Activated CD4-positive, alpha-beta T cell treated with anti-CD3 and anti-CD28 coated beads, Interleukin-2, amount 50 U/mL, for 48 hours (primary cell): Measurements from ENCODE around the gene RFC5.

Experiments used
- DNase-seq, 2 experiments: peaks; one replicate each; pipeline ENCODE4 v3.0.0-alpha.2; 2020

The RFC5 gene, protein sequence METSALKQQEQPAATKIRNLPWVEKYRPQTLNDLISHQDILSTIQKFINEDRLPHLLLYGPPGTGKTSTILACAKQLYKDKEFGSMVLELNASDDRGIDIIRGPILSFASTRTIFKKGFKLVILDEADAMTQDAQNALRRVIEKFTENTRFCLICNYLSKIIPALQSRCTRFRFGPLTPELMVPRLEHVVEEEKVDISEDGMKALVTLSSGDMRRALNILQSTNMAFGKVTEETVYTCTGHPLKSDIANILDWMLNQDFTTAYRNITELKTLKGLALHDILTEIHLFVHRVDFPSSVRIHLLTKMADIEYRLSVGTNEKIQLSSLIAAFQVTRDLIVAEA

DNA sequence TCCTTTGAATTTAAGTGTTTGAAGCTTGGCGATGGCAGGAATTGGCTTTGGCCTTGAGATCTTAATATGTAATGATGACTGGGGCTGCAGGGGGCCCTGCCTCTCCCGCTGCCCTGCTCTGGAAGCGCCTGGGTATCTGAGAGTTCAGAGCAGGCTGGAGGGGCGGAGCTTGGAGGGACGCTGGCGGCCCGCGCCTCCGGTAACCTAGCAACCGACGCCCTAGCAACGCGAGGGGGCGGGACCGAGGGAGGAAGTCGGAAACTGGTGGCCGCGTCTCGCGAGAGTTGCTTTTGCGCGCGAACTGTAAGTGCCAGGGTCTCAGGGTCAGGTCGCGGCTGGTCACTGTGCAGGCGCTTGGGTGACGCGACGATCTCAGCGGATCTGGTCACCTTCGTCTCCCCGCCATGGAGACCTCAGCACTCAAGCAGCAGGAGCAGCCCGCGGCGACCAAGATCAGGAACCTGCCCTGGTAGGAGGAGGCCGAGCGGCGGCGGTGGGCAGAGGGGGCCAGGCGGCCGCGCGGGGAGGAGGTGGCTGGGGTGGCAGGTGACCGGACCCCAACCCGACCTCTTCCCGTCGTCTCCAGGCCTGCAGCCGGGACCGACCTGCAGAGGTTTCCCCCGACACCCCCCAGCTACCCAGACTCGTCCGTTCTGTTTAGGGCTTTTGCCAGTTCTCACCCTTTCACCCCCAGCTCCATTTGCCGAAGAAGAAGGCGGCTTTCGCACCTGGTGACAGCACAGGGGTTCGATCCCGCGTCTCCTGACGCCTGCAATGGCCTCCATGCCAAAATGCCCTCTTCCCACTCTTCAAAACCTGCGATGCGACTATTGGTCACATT lies at the start of gene RFC5:
TSS of gene RFC5 (plus strand) at position 280 of the 841 bp plus-strand sequence. CDS start at position 405, 125 bp downstream.
- DNase-seq = peak; percentile 98

DNA sequence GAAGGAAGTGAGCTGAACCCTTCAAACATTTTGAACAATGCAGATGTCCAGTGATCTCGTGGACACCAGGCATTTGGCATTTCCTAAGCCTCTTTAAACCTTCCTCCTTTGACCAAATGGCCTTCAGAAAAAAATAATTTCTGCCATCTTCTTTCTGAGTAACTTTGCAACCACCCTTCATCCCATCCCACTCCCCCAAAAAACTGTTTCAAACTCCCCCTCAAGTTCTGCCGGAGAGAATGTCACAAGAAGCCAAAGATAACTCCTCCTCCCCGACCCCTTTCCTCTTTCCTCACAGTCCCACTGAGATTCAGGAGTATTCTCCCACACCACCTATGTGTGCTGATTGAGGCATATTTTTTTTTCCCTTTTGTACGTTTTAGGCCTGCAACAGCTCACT lies 49.5 kb upstream of the RFC5 start:
- DNase-seq = no peak

DNA sequence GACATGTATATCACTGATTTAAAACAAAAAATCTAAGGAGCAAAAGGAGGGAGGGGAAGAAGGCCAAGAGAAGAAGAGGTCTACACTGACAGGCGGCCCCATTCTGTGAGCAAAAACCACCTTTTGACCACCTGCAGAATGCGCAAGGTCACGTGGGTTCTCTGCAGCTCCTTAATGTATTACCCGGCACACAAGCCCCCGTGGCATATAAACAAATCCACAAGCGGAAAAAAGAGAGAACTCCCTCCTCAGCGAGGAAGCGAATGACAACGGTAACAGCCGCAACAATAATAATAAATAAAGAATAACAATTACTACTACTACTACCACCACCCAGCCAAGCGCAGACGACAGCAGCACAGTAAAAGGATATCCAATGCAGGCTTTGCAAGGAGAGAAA lies 49.0 kb upstream of the RFC5 start:
- DNase-seq = no peak

DNA sequence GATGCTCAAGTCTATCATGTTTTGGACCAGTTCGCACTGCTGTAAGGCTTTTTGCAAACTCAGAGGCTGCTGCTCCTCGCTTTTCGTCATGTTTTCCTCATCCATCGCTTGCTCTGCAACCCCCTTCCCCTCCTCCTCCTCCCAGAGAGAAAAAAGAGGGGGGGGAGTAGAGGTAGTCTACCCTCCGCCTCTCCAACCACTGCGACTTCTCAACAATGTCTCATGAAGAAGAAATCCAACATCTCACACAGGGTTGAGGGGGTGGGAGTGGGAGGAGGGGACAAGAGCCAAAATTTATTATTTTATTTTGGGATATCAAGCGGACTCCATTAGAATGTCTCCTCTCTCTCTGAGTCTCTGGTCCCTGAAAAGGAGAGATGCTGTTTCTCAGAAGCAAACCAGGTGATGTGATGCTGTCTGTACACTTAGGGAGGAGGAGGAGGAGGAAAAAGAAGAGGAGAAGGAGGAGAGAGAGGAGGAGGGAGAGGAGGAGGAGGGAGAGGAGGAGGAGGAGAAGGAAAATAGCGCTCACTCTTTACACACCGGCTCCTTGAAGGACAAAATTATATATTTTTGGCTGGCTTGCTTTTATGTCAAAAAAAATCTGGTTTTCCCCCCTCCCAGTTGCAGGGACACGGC lies 48.2 kb upstream of the RFC5 start:
- DNase-seq = no peak

DNA sequence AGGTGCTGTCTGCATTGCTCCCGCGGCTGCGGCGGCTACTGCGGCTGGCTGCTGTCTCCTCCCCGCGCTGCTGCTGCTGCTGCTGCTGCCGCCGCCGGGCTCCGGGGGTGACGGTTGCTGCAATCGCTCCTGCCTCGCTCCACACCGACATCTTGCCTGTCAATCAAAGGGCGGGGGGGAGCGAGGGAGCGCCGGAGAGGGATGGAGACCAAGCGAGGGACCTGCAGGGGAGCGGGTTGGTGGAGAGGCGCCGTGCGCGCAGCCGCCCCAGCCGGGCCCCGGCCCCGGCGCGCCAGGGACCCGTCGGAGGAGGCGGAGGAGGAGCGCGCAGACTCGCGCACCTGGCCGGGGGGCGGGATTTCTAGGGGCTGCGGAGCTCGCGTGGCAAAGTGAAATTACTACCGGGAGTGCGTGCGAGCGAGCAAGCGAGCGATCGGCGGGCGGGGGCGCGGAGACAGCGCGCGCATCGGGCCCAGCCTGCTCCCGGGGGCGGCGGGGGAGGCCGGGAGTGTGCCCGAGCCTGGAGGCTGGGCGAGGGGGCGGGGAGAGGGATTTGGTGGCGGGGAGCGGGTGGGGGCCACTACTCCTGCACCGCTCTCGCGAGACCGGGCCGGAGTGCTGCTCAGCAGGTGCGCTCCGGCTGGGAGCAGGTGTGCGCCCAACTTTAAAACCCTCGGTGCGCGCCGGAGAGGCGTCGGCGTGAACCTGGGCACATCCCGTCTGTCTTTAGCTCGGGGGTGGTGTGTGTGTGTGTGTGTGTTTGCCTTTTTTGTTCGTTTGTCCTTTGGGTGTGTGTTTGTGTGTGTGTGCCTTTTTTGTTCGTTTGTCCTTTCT lies 47.5 kb upstream of the RFC5 start, which contains the start of gene KSR2:
TSS of gene KSR2 (minus strand) at position 165 of the 834 bp plus-strand sequence. CDS start 735 bp downstream, outside the sequence.
- DNase-seq = peak; percentile 59 to 63

DNA sequence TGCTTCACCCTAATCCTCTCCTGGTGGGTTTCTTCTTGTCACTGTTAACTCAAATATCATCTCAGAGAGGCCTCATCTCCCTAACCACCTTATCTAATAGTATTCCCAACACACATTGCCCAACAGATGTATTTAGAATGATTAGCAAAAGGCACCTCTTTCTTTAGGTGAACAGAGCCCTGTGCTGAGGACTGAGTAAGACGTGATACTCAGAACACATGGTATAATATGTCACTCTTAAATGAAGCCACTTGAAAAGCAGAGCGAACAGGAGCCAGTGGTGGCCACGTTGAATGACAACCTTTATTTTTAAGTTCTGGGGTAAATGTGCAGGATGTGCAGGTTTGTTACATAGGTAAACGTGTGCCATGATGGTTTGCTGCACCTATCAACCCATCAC lies 46.2 kb upstream of the RFC5 start:
- DNase-seq = no peak

DNA sequence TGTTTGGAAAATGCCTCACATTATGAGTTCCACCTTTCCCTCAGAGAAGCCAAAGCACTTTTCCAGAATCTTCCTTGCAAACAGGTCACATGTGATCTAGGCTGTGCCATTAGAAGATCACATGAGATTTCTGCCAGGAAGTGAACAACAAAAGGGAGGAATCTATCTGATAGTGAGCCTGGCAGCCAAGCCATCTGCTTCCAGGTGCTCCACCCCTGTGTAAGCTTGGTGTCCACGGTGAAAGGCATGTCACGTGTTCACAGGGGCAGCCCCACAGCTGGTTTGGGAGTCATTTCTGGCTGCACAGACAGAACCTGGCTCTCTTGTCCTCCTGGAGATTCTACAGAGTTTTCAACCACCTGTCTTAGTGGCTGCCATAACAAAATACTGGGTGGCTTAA lies 44.2 kb upstream of the RFC5 start:
- DNase-seq = no peak

DNA sequence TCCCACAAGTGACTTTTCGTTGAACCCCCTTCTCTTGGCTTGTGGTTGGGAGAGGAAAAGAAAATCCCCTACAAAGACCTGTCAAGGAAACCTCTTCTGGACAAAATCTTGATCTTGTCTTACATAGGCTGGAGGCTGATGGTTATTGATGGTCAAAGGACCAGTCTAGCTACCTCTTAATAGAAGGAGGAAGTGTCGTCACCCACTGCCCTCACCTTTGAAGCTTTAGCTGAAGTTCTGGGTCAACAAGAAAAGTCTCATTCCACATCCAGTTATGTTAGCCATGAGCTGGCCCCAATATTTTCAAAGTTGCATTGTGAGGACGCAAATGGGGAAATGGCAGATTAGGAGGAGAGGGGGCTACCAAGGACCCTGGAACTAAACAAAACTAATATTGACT lies 41.5 kb upstream of the RFC5 start:
- no peak for DNase-seq

DNA sequence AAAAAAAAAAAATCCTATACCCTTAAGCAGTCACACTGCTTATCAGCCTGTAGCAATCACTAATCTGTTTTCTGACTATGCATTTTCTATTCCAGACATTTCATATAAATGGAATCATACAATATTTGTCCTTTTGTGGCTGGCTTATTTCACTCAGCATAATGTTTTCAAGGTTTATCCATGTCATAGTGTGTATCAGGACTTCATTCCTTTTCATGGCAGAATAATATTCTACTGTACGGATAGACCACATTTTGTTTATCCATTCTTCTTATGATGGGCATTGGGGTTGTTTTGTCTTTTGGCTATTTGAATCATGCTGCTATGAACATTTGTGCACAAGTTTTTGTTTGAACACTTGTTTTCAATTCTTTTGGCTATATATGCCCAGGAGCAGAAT lies 39.1 kb upstream of the RFC5 start:
- DNase-seq = no peak

DNA sequence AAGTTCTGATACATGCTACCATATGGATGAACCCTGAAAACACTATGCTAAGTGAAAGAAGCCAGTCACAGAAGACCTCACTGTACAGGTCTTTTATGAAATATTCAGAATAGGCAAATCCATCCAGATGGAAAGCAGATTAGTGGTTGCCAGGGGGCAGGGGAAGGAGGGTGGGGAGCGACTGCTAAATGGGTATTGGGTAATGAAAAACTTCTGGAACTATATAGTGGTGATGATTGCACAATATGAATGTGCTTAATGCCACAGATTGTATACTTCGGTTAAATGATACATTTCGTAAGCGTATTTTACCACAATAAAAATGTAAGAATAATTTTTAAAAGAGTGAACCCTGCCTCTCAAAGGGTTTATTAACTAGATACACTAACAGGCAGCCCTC lies 35.9 kb upstream of the RFC5 start:
- DNase-seq = no peak

DNA sequence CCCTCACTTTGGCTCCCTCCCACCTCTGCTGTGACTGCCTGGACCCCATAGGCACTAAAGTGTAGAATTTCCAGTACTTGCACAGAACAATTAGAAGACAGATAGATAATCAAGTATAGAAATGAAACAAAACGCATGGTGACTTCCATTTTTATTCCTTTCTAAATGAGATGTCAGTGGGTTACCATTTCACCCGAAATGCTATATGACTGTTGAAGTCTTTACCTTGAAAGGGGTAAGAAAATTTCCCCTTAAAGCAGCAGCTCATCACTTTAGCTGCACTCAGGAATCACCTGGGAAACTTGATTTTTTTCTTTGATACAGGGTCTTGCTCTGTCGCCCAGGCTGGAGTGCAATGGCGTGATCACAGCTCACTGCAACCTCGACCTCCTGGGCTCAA lies 35.2 kb upstream of the RFC5 start:
- no peak for DNase-seq

DNA sequence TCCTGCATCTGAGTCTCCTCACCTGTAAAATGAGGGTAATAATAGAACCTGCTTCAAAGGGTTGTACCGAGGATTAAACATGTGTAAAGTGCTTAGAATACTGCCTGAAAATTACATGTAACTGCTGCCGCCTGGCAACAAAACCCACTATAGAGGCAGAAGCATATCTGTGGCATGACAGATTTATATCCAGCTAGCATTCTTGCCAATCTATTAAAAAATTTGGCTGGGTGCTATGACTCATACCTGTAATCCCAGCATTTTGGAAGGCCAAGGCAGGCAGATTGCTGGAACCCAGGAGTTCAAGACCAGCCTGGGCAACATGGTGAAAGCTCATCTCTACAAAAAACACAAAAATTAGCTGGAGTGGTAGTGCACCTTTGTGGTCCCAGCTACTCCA lies 31.3 kb upstream of the RFC5 start:
- DNase-seq = no peak

DNA sequence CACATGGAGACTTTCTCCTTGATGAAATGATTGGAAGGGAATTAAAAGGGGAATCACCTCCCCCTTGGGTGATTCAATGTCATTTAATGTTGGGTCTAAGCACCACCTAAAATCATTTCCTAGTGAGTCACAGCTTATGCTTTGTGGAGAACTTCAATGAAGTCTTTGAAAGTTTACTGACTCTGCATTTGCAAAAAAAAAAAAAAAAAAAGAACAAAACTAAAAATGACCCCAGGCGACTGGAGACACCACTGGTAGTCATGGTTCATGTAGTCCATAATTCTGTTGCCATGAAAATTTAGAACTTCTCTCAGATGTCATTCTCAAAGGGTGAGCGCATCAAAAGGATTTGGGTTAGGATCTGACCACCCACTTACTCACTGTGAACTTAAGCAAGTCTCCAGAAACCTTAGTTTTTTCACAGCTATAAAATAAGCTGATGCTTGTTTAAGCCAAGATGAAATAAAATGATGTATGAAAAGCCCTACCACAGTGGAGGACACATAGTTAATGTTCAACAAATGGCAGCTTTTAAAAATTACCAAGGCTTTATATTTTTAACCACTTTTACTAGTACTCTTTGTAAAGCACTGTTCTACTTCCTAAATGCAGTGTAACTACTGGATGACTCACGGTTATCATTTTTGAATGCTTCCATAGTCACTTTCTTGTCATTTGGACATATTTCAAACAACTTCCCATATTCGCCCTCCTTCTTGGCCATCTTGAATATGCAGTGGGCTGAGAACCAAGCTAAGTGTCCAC lies 29.6 kb upstream of the RFC5 start:
- no peak for DNase-seq

DNA sequence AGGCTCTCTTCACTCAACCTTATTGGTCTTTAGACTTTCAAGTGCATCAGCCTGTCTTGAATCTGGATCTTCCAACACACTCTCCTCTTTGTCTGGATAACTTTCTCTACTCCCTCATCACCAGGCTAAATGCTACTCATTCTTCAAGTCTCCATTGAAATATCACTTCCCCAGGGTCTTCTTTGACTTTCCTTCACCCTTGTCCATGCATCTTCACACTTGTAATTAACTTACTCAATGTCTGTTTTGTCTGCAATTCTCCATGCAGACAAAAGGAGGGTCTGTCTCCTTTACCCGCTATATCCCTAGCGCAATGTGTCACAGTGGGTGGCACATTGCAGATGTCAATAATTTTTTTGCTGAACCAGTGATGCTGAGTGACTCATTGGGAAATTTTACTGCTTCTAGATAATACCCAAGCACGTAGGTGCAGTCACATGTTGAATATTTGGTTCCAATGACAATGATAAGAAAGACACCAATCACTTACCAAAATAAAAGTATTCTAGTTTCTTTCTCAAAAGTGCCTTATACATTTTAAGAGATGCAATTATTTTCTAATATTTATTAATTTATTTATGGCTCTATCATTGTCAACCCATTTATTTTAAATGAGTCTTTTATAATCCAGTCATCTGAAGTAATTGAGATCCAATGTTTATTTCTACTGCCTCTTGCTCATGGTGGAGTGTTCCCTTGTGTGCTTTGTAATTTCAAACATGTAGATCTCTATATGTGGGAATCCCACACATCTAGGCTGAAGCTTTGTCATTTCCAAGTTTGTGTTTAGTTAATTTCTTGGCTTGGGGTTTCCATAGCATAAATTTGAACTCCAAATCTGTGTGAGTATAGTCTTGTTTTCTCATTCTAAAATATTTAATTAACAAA lies 21.7 kb upstream of the RFC5 start:
- no peak for DNase-seq

DNA sequence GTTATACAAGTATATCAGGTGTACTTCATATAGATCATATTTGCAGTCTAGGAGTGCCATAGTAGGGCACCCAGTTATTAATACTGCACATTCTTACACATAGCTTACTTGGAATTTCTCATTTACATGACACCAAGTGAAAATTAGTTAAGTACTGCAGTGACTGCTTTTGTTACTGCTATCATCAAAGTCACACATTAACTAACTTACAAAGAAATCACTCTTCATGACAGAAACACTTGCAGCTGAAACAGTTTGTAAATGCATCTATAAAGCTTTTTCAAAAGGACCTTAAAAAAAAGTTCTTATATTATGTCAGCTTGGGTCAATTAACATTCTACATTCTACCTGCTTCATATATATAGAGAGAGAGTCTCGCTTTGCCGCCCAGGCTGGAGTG lies 17.8 kb upstream of the RFC5 start:
- no peak for DNase-seq

DNA sequence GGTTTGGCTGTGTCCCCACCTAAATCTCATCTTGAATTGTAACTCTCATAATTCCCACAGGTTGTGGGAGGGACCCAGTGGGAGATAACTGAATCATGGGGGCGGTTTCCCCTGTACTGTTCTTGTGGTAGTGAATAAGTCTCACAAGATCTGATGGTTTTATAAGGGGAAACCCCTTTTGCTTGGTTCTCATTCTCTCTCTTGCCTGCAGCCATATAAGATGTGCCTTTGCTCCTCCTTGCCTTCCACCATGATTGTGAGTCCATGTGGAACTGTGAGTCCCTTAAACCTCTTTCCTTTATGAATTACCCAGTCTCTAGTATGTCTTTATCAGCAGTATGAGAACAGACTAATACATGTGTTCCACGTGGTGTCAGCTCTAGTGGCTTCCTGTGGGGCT lies 16.7 kb upstream of the RFC5 start:
- DNase-seq = peak in 1 of 2 experiments; percentile 12

DNA sequence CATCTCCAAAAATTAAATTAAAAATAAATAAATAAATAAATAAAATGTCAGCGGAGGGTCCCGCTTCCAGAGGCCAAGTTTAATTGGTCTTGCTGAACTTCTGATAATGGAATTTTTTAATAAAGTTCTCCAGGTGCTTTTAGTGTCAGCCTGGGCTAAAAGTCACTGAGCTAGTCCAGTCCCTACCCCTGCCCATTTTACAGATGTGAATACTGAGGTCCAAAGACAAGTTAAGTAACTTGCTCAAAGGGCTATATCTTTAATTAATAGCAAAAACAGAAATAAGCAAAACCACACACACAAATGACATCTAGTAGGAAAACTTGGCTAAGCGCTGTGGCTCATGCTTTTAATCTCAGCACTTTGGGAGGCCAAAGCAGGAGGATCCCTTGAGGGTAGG lies 5.6 kb upstream of the RFC5 start:
- no peak for DNase-seq

DNA sequence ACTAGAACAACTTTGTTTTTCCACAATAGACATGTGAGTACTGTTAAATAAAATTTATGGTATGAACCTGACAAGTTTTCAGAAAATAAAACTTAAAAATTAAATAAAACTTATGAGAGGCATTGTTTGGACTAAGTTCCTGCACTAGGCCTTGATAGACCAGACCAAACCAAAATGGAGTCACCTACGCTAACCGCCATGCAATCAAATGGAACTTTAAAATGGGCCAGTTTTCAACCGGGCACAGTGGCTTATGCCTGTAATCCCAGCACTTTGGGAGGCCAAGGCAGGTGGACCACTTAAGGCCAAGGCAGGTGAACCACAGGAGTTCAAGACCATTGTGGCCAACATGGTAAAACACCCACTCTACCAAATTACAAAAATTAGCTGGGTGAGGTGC lies 5.1 kb upstream of the RFC5 start:
- DNase-seq = no peak

DNA sequence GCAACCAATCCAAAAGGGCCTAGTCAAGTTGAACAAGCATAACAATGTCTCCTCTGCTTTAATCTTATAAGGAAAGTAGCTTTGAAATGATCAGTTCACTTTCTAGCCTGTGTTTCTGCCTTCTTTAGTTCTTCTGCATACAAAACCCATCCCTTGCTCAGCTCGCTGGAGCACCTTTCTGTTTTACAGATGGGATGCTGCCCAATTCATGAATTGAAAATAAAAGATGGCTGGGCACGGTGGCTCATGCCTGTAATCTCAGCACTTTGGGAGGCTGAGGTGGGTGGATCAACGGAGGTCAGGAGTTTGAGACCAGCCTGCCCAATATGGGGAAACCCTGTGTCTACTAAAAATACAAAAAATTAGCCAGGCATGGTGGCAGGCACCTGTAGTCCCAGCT lies 4.5 kb upstream of the RFC5 start:
- no peak for DNase-seq

DNA sequence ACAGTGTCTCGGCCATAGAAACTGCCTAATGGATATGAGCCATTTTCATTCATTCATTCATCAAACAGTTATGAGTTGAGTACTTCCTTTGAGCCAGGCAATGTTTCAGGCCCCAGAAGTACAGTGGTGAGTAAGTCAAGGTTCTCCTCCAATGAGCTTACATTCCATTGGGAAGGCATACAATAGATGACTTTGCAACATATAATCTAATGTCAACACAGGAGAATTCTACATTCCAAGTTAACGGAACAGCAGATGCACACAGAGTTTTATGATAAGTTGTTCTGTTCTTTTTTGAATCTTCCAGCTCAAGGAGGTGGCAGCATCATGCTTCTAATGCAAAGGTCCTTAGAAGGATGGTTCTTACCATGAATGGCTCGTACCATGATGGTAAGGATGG lies 3.2 kb upstream of the RFC5 start:
- DNase-seq = no peak

DNA sequence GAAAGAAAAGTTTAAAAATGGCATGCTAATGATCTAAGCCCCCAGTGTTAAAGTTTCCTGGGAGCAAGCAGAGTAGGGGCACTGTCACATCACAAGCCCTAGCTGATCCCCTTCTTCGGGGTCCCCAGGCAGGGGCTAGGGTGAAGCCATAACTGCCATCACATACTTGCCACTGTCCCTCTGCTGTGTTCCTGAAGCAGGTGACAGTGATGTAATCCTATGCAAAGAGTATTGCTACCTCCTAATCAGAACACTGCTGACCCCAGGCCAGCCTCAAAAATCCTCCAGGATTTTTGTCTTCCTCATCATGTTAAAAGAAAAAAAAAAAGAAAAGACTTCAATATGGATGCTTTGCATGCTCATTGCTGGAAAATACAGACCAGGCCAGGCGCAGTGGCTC lies 1.2 kb upstream of the RFC5 start:
- DNase-seq = no peak
